ENCODE results near the gene PISD.

The PISD gene

DNA sequence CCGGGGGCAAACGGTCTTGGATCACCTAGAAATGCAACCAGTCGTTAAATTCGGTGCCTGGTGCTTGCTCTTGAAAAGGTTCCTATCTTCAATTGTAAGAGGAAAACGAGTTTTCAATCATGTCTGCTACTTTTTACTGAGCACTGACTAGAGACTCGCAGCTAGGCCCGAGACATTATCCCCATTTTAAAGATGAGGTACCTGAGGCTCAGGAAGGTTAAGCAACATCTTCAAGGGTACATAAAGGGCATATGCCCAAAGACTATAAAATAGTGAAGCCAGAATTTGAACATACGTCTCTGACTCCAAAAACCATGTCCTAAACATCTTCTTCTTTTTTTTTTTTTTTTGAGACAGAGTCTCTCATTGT lies 638 bp upstream of the PISD start:
- no peak for DNase-seq (ENCODE audit: low read depth)
- TF ChIP-seq, protein P1, sequence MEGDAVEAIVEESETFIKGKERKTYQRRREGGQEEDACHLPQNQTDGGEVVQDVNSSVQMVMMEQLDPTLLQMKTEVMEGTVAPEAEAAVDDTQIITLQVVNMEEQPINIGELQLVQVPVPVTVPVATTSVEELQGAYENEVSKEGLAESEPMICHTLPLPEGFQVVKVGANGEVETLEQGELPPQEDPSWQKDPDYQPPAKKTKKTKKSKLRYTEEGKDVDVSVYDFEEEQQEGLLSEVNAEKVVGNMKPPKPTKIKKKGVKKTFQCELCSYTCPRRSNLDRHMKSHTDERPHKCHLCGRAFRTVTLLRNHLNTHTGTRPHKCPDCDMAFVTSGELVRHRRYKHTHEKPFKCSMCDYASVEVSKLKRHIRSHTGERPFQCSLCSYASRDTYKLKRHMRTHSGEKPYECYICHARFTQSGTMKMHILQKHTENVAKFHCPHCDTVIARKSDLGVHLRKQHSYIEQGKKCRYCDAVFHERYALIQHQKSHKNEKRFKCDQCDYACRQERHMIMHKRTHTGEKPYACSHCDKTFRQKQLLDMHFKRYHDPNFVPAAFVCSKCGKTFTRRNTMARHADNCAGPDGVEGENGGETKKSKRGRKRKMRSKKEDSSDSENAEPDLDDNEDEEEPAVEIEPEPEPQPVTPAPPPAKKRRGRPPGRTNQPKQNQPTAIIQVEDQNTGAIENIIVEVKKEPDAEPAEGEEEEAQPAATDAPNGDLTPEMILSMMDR (conservative IDR thresholded peaks at IDR 0.05; ENCODE audit: low read depth, low read length), result no peak
- H3K4me3 ChIP-seq (ENCODE audit: low read length), result peak overlapping the region; percentile 70

- H3K4me3 ChIP-seq (ENCODE audit: low read length), result peak overlapping the region; percentile 70
- DNase-seq (ENCODE audit: low read depth), result peak; percentile 52
These were observed 1.1 kb downstream of the PISD start for GRCh38 chr22:31660860-31661341.

DNA sequence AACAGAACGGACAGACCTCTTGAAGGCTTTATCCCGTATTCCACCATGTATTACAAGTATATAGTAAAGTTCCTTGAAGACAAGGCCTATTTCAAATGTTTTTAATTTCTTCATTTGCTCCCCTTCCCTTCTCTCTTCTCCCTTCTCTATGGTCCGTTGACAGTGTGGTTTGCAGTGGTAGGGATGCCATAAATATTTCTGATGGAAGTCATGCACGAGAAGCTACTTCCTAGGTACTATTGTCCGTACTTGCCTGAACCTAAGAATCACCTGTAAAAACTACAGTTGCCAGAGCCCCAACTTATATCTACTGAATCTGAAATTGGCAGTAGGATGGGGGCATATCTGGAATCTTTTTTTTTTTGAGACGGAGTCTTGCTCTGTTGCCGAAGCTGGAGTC lies 2.8 kb downstream of the PISD start:
- DNase-seq (ENCODE audit: low read depth), result no peak
- no peak overlapping the region for H3K4me3 ChIP-seq (ENCODE audit: low read length)
- TF ChIP-seq, protein P1 (conservative IDR thresholded peaks at IDR 0.05; ENCODE audit: low read depth, low read length), result no peak

- H3K4me3 ChIP-seq (ENCODE audit: low read length), result no peak overlapping the region
- TF ChIP-seq, protein P1 (conservative IDR thresholded peaks at IDR 0.05; ENCODE audit: low read depth, low read length), result no peak
These were observed 7.6 kb downstream of the PISD start for GRCh38 chr22:31654408-31654807.

DNA sequence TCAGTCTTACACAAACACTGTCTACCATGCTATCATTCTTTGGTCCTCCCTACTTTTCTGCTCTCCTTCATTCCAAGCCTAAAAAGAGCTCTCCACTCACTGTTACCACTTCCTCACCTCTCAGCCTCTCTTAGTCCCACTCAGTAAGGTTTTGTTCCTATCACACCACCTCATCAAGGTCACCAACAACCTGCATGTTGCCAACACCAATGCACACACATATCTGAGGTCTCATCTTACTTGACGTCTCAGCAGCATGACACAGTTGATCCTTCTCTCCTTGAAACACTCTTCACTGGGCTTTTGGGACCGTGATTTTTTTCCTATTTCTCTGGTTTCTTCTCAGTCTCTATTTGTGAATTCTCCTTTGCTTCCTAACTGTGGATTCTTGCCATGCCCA lies 8.1 kb downstream of the PISD start:
- H3K4me3 ChIP-seq (ENCODE audit: low read length), result no peak overlapping the region
- TF ChIP-seq, protein P1 (conservative IDR thresholded peaks at IDR 0.05; ENCODE audit: low read depth, low read length), result no peak
- no peak for DNase-seq (ENCODE audit: low read depth)

More at GRCh38 chr22:31654408-31654807, 7.6 kb downstream of the PISD start:
- no peak for DNase-seq (ENCODE audit: low read depth)

DNA sequence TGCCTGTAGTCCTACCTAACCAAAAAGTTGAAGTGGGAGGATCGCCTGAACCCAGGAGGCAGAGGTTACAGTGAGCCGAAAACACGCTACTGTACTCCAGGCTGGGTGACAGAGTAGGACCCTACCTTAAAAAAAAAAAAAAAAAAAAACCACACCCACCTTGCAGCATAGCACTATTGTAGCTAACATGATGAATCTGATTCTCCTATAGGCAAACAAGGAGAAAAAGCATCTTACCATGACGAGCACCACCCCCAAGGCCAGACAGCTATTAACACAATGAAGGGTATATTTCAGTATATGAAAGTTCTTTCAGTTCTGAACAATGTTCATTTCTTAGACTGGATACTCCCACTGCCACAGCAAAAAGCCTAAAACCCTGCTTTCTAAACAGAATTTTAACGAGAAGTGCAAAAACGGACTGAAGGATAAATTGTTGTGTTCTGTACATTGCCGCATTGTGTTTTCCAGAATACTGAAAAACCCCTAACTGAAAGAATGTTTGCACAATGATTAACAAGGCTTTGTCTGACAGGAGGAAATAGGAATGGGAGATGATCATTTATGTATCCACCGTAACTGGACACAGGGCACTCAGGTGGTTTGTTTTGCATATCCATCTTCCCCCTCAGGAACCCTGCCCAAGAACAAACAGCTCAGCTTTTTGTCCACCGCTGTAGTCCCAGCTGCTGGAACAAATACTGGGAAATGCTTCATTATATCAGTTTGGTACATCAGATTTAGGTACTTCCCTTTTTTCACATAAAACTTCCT lies 8.9 kb downstream of the PISD start:
- TF ChIP-seq, protein P1 (conservative IDR thresholded peaks at IDR 0.05; ENCODE audit: low read depth, low read length), result no peak
- DNase-seq (ENCODE audit: low read depth), result no peak
- H3K4me3 ChIP-seq (ENCODE audit: low read length), result no peak overlapping the region

GRCh38 chr22:31652088-31652487 lies 9.9 kb downstream of the PISD start:
- TF ChIP-seq, protein P1 (conservative IDR thresholded peaks at IDR 0.05; ENCODE audit: low read depth, low read length), result no peak
- DNase-seq (ENCODE audit: low read depth), result no peak
- no peak overlapping the region for H3K4me3 ChIP-seq (ENCODE audit: low read length)
